Thoracic aorta (tissue), 2 donors: ENCODE data around the gene LIPN. TPM values are rescaled to one million over a fixed set of nuclear protein-coding genes. Genes with fewer than 3 reads are reported as not detected.

ENCODE experiments used
- ATAC-seq: fragments of 150-250 bp; one replicate; pipeline ENCODE4 v1.8.0; 2017; ENCODE audit warnings: low read depth; ENCODE audit not compliant: insufficient number of reproducible peaks, low FRiP score
- DNase-seq: peaks from one replicate; pipeline ENCODE4 v3.0.0-alpha.2; 2020; ENCODE audit warnings: low spot score
- H3K27ac ChIP-seq, 2 donors: fragments of 200-600 bp; sonication (generic); 1 replicate in 1 of 2; 2 replicates in 1 of 2; pipeline ENCODE4 v1.5.1; 2016; ENCODE audit warnings: mild to moderate bottlenecking in 2 of 2, moderate library complexity in 2 of 2
- H3K27me3 ChIP-seq: fragments of 200-600 bp; sonication (generic); replicated peaks from 2 replicates; pipeline ENCODE4 v1.6.0; 2016; ENCODE audit warnings: mild to moderate bottlenecking; ENCODE audit not compliant: insufficient read depth
- H3K36me3 ChIP-seq: fragments of 200-600 bp; sonication (generic); one replicate; pipeline ENCODE4 v1.5.1; 2016
- H3K4me1 ChIP-seq, 2 donors: fragments of 200-600 bp; sonication (generic); 1 replicate in 1 of 2; 2 replicates in 1 of 2; pipeline versions ENCODE4 v1.5.1 to v1.6.0; 2016; ENCODE audit warnings: low read depth in 2 of 2, mild to moderate bottlenecking in 1 of 2; ENCODE audit not compliant: control insufficient read depth in 1 of 2
- H3K4me3 ChIP-seq: fragments of 200-600 bp; sonication (generic); 2 replicates; pipeline ENCODE4 v1.5.1; 2016; ENCODE audit warnings: mild to moderate bottlenecking
- H3K9me3 ChIP-seq: fragments of 200-600 bp; sonication (generic); 2 replicates; pipeline ENCODE4 v1.5.1; 2016
- CTCF ChIP-seq: fragments of 200-600 bp; sonication (generic); IDR thresholded peaks from one replicate; pipeline ENCODE4 v1.5.1; 2019; ENCODE audit warnings: antibody characterized with exemption
- total RNA-seq, 2 donors: library from RNA; depleted of rRNA; stranded (reverse); fragments of >200 nt; gene quantifications; one replicate each; pipeline versions ENCODE4 v1.1.0 to v1.2.3, GENCODE V29; 2016

LIPN gene
- total RNA-seq = not detected

GRCh38 chr10:88759366-88760101, at the start of gene LIPN:
Gene LIPN (plus strand): TSS chr10:88760020. CDS start chr10:88761406, 1,386 bp downstream.
- Histone ChIP-seq H3K27me3 (no peaks in the 10 kb centered on the region), H3K9me3 (no peaks in the 10 kb centered on the region), H3K36me3 (no peaks in the 10 kb centered on the region), H3K4me1 (no peaks in the 10 kb centered on the region), H3K4me3 (no peak within 1 kb of the TSS), H3K27ac (no peak within 1 kb of the TSS)
- DNase-seq = no peak
- TF ChIP-seq CTCF = no peak
- ATAC-seq = no peak

GRCh38 chr10:88715517-88715916, 44.3 kb upstream of the LIPN start:
- no peaks in the 10 kb centered on the region for H3K36me3 ChIP-seq
- no peak for TF ChIP-seq CTCF

GRCh38 chr10:88721392-88721791, 38.4 kb upstream of the LIPN start:
- no peak for TF ChIP-seq CTCF

More at GRCh38 chr10:88715517-88715916, 44.3 kb upstream of the LIPN start:
- Histone ChIP-seq H3K9me3 (no peaks in the 10 kb centered on the region), H3K4me3 (no peak overlapping the region), H3K4me1 (no peaks in the 10 kb centered on the region), H3K27ac (no peak overlapping the region), H3K27me3 (no peaks in the 10 kb centered on the region)
- ATAC-seq (no peak), DNase-seq (no peak)

GRCh38 chr10:88725798-88726197, 34.0 kb upstream of the LIPN start:
- no peak overlapping the region for H3K4me3 ChIP-seq
- TF ChIP-seq CTCF = no peak
- H3K27ac ChIP-seq = no peak overlapping the region
- no peaks in the 10 kb centered on the region for H3K36me3 ChIP-seq
- no peaks in the 10 kb centered on the region for H3K27me3 ChIP-seq
- ATAC-seq (no peak), DNase-seq (no peak)
- no peaks in the 10 kb centered on the region for H3K4me1 ChIP-seq
- no peaks in the 10 kb centered on the region for H3K9me3 ChIP-seq

More at GRCh38 chr10:88721392-88721791, 38.4 kb upstream of the LIPN start:
- no peaks in the 10 kb centered on the region for H3K27me3 ChIP-seq
- no peak overlapping the region for H3K4me3 ChIP-seq
- no peak overlapping the region for H3K27ac ChIP-seq
- no peaks in the 10 kb centered on the region for H3K9me3 ChIP-seq
- no peaks in the 10 kb centered on the region for H3K36me3 ChIP-seq
- DNase-seq (no peak), ATAC-seq (no peak)
- H3K4me1 ChIP-seq = no peaks in the 10 kb centered on the region

- ATAC-seq (no peak), DNase-seq (no peak)
- H3K4me3 ChIP-seq = no peak overlapping the region
- no peaks in the 10 kb centered on the region for H3K36me3 ChIP-seq
- H3K27me3 ChIP-seq = no peaks in the 10 kb centered on the region
- no peak overlapping the region for H3K27ac ChIP-seq
- no peak for TF ChIP-seq CTCF
- H3K4me1 ChIP-seq = no peaks in the 10 kb centered on the region
- H3K9me3 ChIP-seq = no peaks in the 10 kb centered on the region
Observed at GRCh38 chr10:88728107-88728763, 31.6 kb upstream of the LIPN start.
